ENCODE results near the gene SERP2.

Gene SERP2

GRCh38 chr13:44435919-44436510 lies 62.4 kb downstream of the SERP2 start:
- no peak for DNase-seq

- peak; percentile 41 to 42 for DNase-seq
These were observed 63.1 kb downstream of the SERP2 start for GRCh38 chr13:44436589-44437337.

DNA sequence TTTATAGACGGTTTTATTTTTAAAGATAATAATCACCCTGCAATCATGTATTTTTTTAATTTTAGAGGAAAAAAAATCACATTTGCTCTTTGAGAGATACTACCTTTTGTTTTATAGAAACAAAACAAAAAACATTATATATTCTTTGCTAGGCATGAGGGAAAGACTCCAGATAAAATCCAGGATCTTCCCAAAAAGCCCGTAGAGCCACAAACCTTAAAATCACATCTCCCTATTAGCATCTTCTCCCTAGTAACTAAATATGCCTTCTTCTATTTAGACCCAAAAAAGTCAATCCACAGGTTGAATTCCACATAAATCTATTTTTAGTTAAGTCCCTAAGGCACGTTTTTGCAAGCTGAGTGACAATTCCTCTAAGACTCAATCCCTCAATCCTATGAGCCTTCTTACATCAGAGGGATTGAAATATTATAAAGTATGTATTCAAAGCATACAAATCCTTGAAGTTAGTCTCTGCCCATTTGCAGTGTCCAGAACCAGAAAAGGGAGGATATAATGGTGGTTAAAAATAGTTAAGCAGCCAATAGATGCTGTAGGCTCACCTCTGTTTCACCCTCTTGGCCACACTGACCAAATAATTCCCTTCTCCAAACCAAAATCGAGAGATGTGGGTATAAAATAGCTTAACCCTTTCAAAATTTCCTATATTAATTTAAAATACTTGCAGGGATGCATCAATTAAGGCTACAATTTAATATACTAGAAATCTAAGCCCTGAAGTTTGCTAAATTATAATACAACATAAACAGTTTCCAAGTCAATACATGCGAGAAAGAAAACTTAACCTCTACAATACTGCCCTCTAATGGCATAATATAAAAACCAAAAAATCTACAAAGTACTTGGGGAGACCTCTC lies 64.0 kb downstream of the SERP2 start:
- DNase-seq: no peak

DNA sequence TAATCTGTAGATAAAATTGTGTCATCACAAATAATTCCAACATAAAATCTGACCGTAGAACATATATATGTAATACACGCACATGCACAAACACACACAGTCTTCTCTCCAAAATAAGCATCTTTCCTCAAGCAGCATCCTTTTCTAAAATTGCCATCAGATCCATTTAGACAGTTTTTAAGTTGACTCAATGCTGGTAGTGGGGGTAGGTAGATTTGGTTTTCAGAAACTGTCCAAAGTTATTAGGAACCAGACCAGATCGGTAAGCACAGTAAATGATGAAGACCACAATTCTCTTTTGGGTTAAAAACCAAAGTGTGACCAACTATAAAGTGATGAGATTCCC lies 64.6 kb downstream of the SERP2 start:
- no peak for DNase-seq

DNA sequence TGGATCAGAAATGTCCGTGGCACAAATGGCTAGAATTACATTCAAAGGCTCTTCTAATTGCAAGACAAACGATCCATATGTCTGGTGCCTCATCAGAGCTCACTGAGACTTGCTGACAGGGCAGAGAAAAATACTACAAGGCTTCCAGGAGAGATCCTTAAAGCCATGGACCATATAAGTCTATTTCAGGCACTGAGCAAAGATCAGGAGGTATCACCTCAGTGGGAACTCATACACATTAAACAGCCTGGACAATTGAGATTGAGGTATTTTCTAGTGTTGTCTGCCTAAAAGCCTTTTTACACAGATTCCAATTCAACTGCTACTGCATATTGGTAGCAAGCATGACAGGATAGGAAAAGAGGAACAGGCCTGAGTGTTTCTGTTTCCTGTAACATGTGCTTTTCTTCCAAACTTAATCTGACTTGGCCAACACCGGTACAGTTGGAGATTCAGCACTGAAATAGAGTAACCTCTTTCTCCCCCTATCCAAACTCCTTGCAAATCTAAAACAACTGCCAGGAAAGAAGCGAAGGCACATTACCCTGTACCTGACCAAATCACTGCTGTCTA lies 65.9 kb downstream of the SERP2 start:
- DNase-seq: no peak

GRCh38 chr13:44440046-44440608 lies 66.5 kb downstream of the SERP2 start:
- DNase-seq: no peak

Measured in stimulated activated CD4-positive, alpha-beta T cell treated with anti-CD3 and anti-CD28 coated beads, Interleukin-2, amount 100 ng/mL, for 24 hours (primary cell).